ENCODE measurements around the gene JUN. TPM values are rescaled to one million over a fixed set of nuclear protein-coding genes. Genes with fewer than 3 reads are reported as not detected.

The JUN gene
- total RNA-seq, 3 donors from 2014 or later = 19.9 to 27.3 (median 24.5) TPM

DNA sequence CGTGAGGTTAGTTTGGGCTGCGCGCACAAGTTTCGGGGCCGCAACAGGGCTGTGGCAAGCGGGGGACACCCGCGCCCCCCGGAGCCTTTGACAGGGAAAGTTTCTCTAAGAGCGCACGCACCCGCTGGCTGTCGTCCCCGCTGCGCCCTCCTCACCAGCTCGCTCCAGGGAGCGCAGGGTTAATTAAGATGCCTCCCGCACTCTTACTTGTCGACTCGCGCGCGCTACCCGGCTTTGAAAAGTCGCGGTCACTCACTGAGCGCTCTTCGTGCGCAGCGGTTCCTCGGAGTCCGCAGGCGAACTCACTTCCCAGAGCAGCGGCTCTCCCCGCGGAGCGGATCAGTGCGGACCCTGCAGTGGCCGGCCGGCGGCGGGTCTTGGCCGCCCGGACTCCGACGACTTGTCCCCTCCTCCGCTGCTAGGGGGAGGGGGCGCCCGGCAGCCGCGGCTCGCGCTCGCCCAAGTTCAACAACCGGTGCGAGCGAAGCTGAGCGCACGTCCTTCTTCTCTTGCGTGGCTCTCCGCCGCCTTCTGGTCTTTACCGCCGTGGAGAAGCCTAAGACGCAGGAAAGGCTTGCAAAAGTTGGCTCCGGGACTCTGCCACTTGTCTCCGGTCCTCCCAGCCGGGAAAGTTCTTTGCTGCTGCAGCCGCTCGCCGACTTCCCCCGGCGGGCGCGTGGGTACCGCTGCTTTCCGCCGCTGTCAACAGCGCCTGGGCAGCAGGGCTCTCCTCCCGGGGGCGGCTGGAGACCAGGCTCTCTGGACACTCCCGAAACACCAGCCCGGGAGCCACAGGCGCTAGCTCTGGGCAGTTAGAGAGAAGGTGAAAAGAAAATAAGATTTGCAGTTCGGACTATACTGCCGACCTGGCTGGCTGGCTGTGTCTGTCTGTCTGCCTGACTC, 506 bp downstream of the JUN start:
- ATAC-seq = peak; percentile 3 to 5
- H3K4me1 Mint-ChIP-seq (ENCODE audit: low read depth) = peaks cover 27% of the 10 kb centered on the region
- H3K27me3 Mint-ChIP-seq (ENCODE audit: low read depth) = peaks cover 2% of the 10 kb centered on the region
- DNase-seq = peak; percentile 32
- peaks cover 5% of the 10 kb centered on the region for H3K9me3 Mint-ChIP-seq
- peak overlapping the region; percentile 94 for H3K4me3 Mint-ChIP-seq
- peaks cover 9% of the 10 kb centered on the region for H3K36me3 Mint-ChIP-seq (ENCODE audit: insufficient read depth)

DNA sequence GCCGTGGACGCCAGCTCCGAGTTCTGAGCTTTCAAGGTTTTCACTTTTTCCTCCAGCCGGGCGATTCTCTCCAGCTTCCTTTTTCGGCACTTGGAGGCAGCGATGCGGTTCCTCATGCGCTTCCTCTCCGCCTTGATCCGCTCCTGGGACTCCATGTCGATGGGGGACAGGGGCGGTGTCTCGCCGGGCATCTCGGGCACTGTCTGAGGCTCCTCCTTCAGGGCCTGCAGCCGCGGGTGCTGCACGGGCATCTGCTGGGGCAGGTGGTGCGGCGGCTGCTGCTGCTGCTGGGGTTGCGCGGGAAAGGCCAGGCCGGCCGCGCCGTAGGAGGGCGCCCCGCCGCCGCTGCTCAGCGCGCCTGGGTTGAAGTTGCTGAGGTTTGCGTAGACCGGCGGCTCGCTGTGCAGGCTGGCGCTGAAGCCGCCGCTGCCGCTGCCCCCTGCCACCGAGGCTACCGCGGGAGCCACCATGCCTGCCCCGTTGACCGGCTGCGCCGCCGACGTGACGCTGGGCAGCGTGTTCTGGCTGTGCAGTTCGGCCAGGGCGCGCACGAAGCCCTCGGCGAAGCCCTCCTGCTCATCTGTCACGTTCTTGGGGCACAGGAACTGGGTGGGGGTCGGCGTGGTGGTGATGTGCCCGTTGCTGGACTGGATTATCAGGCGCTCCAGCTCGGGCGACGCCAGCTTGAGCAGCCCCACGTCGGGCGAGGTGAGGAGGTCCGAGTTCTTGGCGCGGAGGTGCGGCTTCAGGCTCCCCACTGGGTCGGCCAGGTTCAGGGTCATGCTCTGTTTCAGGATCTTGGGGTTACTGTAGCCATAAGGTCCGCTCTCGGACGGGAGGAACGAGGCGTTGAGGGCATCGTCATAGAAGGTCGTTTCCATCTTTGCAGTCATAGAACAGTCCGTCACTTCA, 1.4 kb downstream of the JUN start:
- Mint-ChIP-seq H3K4me1 (ENCODE audit: low read depth) (peaks cover 23% of the 10 kb centered on the region), H3K27me3 (ENCODE audit: low read depth) (peaks cover 2% of the 10 kb centered on the region), H3K36me3 (ENCODE audit: insufficient read depth) (peaks cover 3% of the 10 kb centered on the region), H3K9me3 (no peaks in the 10 kb centered on the region), H3K4me3 (peak overlapping the region; percentile 94)
- ATAC-seq (no peak), DNase-seq (peak; percentile 43)

DNA sequence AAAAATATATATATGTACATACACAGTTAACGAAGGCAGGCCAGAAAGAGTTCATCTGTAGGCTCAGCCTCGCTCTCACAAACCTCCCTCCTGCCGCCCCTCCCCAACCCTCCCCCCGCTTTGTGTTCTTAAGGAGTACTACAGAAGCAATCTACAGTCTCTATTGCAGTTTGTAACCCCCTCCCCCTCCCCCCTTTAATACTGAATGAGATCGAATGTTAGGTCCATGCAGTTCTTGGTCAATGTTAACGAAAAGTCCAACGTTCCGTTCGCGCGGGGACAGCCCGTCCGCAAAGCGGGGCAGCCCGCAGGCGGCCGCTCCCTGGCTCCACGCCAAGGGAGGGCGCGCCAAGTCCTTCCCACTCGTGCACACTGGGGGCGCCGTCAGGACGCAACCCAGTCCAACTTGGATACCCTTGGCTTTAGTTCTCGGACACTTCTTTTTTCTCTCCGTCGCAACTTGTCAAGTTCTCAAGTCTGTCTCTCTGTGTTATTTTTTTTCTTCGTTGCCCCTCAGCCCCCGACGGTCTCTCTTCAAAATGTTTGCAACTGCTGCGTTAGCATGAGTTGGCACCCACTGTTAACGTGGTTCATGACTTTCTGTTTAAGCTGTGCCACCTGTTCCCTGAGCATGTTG, 2.2 kb downstream of the JUN start:
- peaks cover 23% of the 10 kb centered on the region for H3K4me1 Mint-ChIP-seq (ENCODE audit: low read depth)
- peaks cover 2% of the 10 kb centered on the region for H3K27me3 Mint-ChIP-seq (ENCODE audit: low read depth)
- H3K36me3 Mint-ChIP-seq (ENCODE audit: insufficient read depth) = peaks cover 3% of the 10 kb centered on the region
- peak overlapping the region; percentile 94 for H3K4me3 Mint-ChIP-seq
- DNase-seq (peak; percentile 21), ATAC-seq (no peak)
- no peaks in the 10 kb centered on the region for H3K9me3 Mint-ChIP-seq

DNA sequence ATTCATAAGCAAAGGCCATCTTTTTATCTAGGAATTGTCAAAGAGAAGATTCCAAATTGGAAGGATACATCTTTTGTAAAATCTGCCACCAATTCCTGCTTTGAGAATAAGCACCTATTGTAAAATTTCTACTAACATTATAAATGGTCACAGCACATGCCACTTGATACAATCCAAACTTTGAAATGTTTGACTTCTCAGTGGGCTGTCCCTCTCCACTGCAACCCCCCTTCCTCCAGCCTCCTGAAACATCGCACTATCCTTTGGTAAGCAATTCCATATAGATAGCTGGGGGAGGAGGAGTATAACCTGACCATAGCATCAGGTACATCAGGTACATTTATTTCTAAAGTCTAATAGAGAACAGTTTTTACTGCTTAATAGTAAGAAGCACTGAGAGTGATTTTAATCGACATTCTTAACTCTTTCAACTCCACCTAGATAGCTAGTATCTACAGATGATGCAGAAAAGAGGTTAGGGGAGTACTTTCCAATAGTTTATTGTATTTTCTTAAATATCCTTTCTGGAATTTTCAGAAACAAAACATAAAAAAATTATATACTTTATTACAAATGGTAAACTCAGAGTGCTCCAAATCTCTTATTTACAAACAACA, 2.9 kb downstream of the JUN start:
- H3K36me3 Mint-ChIP-seq (ENCODE audit: insufficient read depth) = peaks cover 3% of the 10 kb centered on the region
- peaks cover 23% of the 10 kb centered on the region for H3K4me1 Mint-ChIP-seq (ENCODE audit: low read depth)
- DNase-seq (no peak), ATAC-seq (no peak)
- H3K27me3 Mint-ChIP-seq (ENCODE audit: low read depth) = peaks cover 2% of the 10 kb centered on the region
- H3K4me3 Mint-ChIP-seq = peak overlapping the region; percentile 94
- H3K9me3 Mint-ChIP-seq = no peaks in the 10 kb centered on the region

DNA sequence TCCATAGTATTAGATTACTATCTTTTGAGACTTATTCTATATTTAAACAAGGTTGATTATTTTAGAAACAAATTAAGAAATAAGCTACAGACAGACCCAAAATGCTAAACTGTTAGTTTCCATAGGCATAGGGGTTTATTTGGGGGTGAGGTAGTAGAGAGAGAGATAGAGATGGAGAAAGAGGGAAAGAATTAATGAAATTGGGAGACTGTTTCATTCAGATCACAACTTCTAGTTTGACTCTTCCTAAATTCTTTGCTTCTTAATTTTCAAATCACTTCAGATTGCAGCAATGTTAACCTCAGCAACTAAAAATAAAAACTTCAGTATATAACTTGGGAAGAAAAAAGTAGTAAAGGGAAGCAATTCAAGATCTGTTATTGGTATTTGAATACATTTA, 3.4 kb downstream of the JUN start:
- Mint-ChIP-seq H3K4me3 (peak overlapping the region; percentile 50), H3K27me3 (ENCODE audit: low read depth) (peaks cover 2% of the 10 kb centered on the region), H3K9me3 (no peaks in the 10 kb centered on the region), H3K4me1 (ENCODE audit: low read depth) (peaks cover 23% of the 10 kb centered on the region), H3K36me3 (ENCODE audit: insufficient read depth) (peaks cover 3% of the 10 kb centered on the region)
- no peak for DNase-seq
- no peak for ATAC-seq

DNA sequence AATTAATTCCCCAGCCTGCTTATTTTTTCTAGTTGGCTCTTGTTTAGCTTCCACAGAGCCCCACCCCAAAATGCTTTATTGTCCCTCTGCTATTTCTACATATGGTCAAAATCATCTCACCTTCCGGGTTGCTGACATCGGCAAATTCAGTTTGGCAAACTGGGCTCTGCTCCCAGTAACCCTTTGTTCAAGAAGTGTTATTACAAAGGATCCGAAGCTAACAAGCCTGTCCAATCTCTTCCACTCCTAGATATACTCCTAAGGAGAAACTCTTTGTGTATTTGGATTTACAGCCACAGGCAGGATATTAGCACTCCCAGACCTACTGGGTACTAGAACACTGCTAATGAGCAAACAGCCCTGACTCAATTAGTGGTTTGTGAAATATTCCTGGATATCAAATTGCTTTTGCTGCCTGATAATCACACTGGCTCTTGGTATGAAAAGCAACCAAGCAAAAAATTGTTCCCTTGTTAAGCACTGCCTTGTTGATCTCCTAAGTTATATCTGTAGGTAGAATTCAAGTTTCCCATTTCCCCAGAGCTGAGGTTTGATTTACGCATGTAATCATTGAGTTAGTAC, 4.0 kb downstream of the JUN start:
- DNase-seq = no peak
- peaks cover 2% of the 10 kb centered on the region for H3K27me3 Mint-ChIP-seq (ENCODE audit: low read depth)
- no peak for ATAC-seq
- peaks cover 21% of the 10 kb centered on the region for H3K4me1 Mint-ChIP-seq (ENCODE audit: low read depth)
- peaks cover 3% of the 10 kb centered on the region for H3K36me3 Mint-ChIP-seq (ENCODE audit: insufficient read depth)
- no peaks in the 10 kb centered on the region for H3K9me3 Mint-ChIP-seq
- H3K4me3 Mint-ChIP-seq = peak overlapping the region; percentile 50

DNA sequence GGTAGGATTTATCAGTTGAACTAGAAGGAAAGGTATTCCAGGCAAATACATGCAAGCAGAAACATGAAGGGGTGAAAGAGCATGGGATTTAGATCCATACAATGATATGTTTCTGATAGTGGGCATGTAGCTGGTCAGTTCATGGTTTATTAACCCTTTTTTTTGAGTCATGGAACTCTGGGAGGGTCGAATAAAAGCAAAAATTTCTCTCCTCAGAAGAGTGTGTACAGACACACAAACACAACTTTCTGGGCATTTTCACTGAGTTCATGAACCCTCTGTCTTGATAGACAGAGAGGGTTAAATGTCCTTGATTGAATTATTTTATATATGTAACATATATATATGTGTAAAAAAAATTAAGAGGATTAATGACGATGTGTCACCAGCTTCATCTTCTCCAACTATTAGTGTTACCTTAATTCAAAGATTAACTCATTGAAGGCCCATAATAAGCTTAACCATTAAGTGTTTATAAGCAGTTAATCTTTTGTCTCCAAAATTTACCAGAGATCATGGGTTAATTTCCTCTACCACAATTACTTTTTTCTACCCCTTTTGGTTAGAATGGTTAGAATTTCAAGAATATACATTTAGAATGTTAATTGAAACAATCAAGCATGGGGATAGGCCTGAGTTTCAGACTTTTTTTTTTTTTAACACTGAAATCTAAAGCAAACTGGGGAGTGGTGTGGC, 4.6 kb downstream of the JUN start:
- peaks cover 3% of the 10 kb centered on the region for H3K36me3 Mint-ChIP-seq (ENCODE audit: insufficient read depth)
- peaks cover 21% of the 10 kb centered on the region for H3K4me1 Mint-ChIP-seq (ENCODE audit: low read depth)
- ATAC-seq = no peak
- no peak overlapping the region for H3K4me3 Mint-ChIP-seq
- H3K27me3 Mint-ChIP-seq (ENCODE audit: low read depth) = peaks cover 2% of the 10 kb centered on the region
- H3K9me3 Mint-ChIP-seq = no peaks in the 10 kb centered on the region
- no peak for DNase-seq

DNA sequence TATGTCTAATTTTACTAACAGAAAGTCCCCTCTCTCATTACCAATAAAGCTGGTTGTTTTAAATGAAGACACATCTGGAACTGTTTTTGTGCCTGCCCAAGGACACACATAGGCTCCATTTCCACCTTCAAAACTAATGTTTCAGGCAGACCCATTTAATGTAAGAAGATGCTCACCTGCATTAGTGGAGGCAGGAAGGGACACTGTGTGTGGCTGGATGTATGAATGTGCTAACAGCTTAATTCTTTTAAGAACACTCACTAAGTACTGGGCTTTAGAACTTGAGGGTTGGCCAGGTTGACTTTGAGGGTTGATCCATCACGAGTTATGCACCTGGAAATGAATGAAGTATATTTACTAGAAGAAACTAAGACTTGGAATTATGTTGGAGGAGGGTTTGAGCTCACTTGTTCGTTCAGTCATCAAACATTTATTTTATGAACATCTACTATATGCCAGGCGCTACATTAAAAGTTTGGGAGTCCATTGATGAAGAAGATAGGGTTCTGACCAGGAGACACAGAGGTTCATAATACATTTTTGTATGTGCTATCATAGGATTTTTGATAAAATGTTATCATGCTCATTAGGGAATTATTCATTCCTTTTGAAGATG, 5.4 kb downstream of the JUN start:
- Mint-ChIP-seq H3K36me3 (ENCODE audit: insufficient read depth) (peaks cover 3% of the 10 kb centered on the region), H3K9me3 (no peaks in the 10 kb centered on the region), H3K27me3 (ENCODE audit: low read depth) (peaks cover 2% of the 10 kb centered on the region), H3K4me1 (ENCODE audit: low read depth) (peaks cover 26% of the 10 kb centered on the region), H3K4me3 (no peak overlapping the region)
- ATAC-seq (no peak), DNase-seq (no peak)

DNA sequence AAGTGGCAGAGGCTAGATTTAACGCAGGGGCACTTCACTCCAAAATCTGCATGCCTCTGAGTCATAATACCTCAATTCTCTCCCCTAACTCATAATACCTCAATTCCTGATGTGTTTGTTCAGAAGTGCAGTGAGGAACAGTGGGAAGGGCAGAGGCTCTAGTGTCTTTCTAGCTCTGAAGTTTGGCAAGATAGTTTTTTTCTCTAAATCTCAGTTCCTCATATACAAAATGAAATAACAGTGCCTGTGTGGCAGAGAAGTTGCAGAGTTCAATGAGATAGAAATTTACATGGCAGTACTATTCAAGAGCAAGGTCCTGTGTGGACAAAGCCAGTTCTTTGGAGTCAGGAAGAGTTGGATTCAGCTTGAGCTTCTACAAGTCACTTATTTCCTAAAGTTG, 9.8 kb downstream of the JUN start:
- H3K9me3 Mint-ChIP-seq = no peaks in the 10 kb centered on the region
- no peaks in the 10 kb centered on the region for H3K36me3 Mint-ChIP-seq (ENCODE audit: insufficient read depth)
- peaks cover 11% of the 10 kb centered on the region for H3K4me1 Mint-ChIP-seq (ENCODE audit: low read depth)
- H3K27me3 Mint-ChIP-seq (ENCODE audit: low read depth) = no peaks in the 10 kb centered on the region
- no peak overlapping the region for H3K4me3 Mint-ChIP-seq
- DNase-seq (no peak), ATAC-seq (no peak)

DNA sequence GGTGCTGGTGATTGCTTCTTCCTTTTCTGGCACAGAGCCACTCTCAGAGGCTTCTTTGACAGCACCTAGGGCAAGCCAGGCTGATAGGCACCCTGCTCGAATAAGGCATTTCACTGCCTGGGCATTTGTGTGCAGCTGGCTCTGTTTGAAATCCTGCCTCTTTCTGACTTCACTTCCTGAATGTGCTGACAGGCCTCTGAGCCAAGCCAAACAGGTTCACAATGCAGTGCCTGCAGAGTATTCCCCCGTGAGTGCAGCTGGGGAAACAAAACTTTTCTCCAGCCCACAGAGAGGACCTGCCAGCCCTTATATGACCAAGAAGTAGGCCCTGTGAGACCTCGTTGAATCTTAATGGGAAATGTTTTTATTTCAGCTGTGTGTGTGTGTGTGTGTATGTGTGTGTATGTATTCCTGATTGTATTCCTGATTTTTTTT, 10.4 kb downstream of the JUN start:
- DNase-seq (no peak), ATAC-seq (peak in 1 of 2 donors; percentile 40)
- H3K36me3 Mint-ChIP-seq (ENCODE audit: insufficient read depth) = no peaks in the 10 kb centered on the region
- H3K4me1 Mint-ChIP-seq (ENCODE audit: low read depth) = peaks cover 11% of the 10 kb centered on the region
- H3K4me3 Mint-ChIP-seq = no peak overlapping the region
- H3K27me3 Mint-ChIP-seq (ENCODE audit: low read depth) = no peaks in the 10 kb centered on the region
- no peaks in the 10 kb centered on the region for H3K9me3 Mint-ChIP-seq

DNA sequence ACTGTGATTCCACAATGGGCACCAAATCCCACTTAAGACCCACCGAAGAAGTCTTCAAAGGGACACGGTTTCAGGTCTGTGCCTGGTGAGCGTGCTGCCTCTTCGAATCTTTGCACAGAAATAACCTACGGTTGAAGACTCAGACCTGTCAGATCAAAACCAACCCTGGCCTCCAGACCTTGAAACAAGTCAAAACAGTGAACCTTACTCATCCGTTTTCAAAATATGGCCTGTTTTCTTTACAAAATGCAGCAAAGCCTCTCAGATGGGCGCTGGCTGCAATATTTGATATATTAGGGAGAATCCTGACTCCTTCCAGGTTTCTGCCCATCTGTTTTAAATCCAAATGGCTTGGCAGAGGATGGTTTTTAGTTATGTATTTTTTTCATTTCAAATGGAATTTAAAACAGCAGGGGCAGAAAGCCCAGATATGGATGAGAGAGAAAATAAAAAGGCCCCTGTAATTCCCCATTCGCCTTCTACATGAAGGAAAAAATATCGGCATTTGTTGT, 14.0 kb downstream of the JUN start:
- Mint-ChIP-seq H3K27me3 (ENCODE audit: low read depth) (no peaks in the 10 kb centered on the region), H3K4me3 (no peak overlapping the region), H3K9me3 (no peaks in the 10 kb centered on the region), H3K4me1 (ENCODE audit: low read depth) (peaks cover 11% of the 10 kb centered on the region), H3K36me3 (ENCODE audit: insufficient read depth) (no peaks in the 10 kb centered on the region)
- no peak for ATAC-seq
- no peak for DNase-seq

DNA sequence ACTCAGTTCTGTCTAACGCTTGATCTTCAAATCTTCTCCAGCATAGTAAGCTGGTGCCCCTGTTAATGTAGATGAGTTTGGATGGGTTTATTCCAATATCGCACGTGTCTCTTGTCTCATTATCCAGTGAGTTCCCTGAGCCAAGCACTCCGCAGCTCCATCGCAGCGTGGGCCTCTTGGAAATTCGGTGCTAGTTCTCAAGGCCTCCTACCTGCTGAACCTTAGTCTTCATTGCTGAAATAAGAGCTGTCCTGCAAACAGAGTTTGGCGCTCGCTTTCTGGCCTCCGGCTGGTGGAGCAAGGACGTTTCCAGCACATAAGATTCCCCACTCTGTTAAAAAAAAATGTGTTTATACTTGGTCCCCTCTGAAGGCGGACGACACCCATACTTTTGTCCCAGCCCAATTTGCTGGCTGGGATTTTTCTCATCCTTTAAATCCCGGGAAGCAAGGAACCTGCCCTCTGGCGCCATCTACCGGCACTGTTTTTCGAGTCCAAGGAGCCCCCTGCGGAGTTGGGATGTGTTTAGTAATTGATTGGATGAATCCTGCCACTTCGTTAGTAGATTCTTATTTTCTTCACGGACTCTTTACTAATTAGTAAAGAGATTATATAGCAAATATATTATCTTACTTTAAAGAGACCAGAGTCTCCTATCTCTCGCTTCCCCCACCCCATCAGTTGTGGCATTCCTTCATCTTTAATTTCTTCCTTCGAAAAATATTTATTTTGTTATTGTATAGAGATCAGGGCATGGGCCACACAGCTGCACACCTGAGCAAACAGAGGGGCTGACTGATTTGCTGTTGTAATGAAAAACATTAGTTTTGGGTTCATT, 14.7 kb downstream of the JUN start:
- Mint-ChIP-seq H3K4me3 (no peak overlapping the region), H3K9me3 (no peaks in the 10 kb centered on the region)
- ATAC-seq = no peak

More for the DNA sequence above, 14.7 kb downstream of the JUN start:
- H3K4me1 Mint-ChIP-seq (ENCODE audit: low read depth) = peaks cover 11% of the 10 kb centered on the region
- DNase-seq = peak; percentile 35
- no peaks in the 10 kb centered on the region for H3K36me3 Mint-ChIP-seq (ENCODE audit: insufficient read depth)
- H3K27me3 Mint-ChIP-seq (ENCODE audit: low read depth) = no peaks in the 10 kb centered on the region
